Measurements from ENCODE around the gene PTMS.
A peak's percentile ranks its signal among the peaks of the same experiment; 100 is the strongest.
"Not testable (repeated sequence)": the region's sequence is repeated elsewhere in the genome, so short reads cannot be mapped to it uniquely, and the experiment has no call there.

Gene PTMS

GRCh38 chr12:6765634-6766581 lies at the start of gene PTMS:
Gene PTMS (plus strand): TSS chr12:6766363. CDS start chr12:6766706, 343 bp downstream.
- peak in 1 of 2 donors; percentile 27 for DNase-seq (ENCODE audit: low read depth in 2 of 2)

GRCh38 chr12:6716874-6717437 lies 49.2 kb upstream of the PTMS start:
- DNase-seq (ENCODE audit: low read depth in 2 of 2) = no peak

- no peak for DNase-seq (ENCODE audit: low read depth in 2 of 2)
Measured at GRCh38 chr12:6722863-6723262, 43.3 kb upstream of the PTMS start.

GRCh38 chr12:6723607-6724408 lies 42.4 kb upstream of the PTMS start, which contains the start of gene COPS7A:
Gene COPS7A (plus strand): TSS chr12:6724046. CDS start chr12:6724657, 611 bp downstream.
- peak; percentile 88 to 90 for DNase-seq (ENCODE audit: low read depth in 2 of 2)

GRCh38 chr12:6724409-6724797 lies 41.8 kb upstream of the PTMS start:
- DNase-seq (ENCODE audit: low read depth in 2 of 2) = no peak

GRCh38 chr12:6725350-6725749 lies 40.8 kb upstream of the PTMS start:
- no peak for DNase-seq (ENCODE audit: low read depth in 2 of 2)

- DNase-seq (ENCODE audit: low read depth in 2 of 2) = no peak
Measured at GRCh38 chr12:6729186-6729585, 37.0 kb upstream of the PTMS start.

- DNase-seq (ENCODE audit: low read depth in 2 of 2) = no peak
Measured at GRCh38 chr12:6730169-6730568, 36.0 kb upstream of the PTMS start.

- DNase-seq (ENCODE audit: low read depth in 2 of 2) = no peak
Measured at GRCh38 chr12:6734506-6735387, 31.4 kb upstream of the PTMS start.

GRCh38 chr12:6735448-6736191 lies 30.5 kb upstream of the PTMS start:
- peak in 1 of 2 donors; percentile 35 for DNase-seq (ENCODE audit: low read depth in 2 of 2)

- DNase-seq (ENCODE audit: low read depth in 2 of 2) = no peak
Measured at GRCh38 chr12:6736754-6737153, 29.4 kb upstream of the PTMS start.

GRCh38 chr12:6742080-6742479 lies 24.1 kb upstream of the PTMS start:
- not testable (repeated sequence) for DNase-seq (ENCODE audit: low read depth in 2 of 2)

- no peak for DNase-seq (ENCODE audit: low read depth in 2 of 2)
Measured at GRCh38 chr12:6742834-6743233, 23.3 kb upstream of the PTMS start.

GRCh38 chr12:6743300-6743699 lies 22.9 kb upstream of the PTMS start:
- not testable (repeated sequence) for DNase-seq (ENCODE audit: low read depth in 2 of 2)

GRCh38 chr12:6745741-6746525 lies 20.2 kb upstream of the PTMS start:
- no peak for DNase-seq (ENCODE audit: low read depth in 2 of 2)

- DNase-seq (ENCODE audit: low read depth in 2 of 2) = no peak
Measured at GRCh38 chr12:6747216-6747615, 18.9 kb upstream of the PTMS start.

GRCh38 chr12:6748761-6749160 lies 17.4 kb upstream of the PTMS start:
- DNase-seq (ENCODE audit: low read depth in 2 of 2) = no peak

GRCh38 chr12:6750506-6750905 lies 15.7 kb upstream of the PTMS start:
- no peak for DNase-seq (ENCODE audit: low read depth in 2 of 2)

- no peak for DNase-seq (ENCODE audit: low read depth in 2 of 2)
Measured at GRCh38 chr12:6751767-6752166, 14.4 kb upstream of the PTMS start.

All from stimulated activated CD8-positive, alpha-beta memory T cell treated with anti-CD3 and anti-CD28 coated beads, Interleukin-7, amount 100 ng/mL, for 4 hours (primary cell).